ENCODE data around the gene ZNF281.

- TF ChIP-seq POLR2A (IDR thresholded peaks at IDR 0.05) = no peak
- TF ChIP-seq CTCF (IDR thresholded peaks at IDR 0.05 in 8 of 11, conservative IDR thresholded peaks at IDR 0.05 in 3 of 11) = no peak
Measured at GRCh38 chr1:200365897-200366426, 43.9 kb downstream of the ZNF281 start.

All from spleen (tissue), 7 donors.